HG03280 (cell line): Measurements from ENCODE around the gene DACH1.
"Not testable (repeated sequence)": the region's sequence is repeated elsewhere in the genome, so short reads cannot be mapped to it uniquely, and the experiment has no call there.

Experiments used
- ATAC-seq: cut with Tn5 transposase; IDR thresholded peaks from one replicate; pipeline ENCODE4 v1.9.1; 2021; ENCODE audit warnings: mild to moderate bottlenecking, moderate library complexity; ENCODE audit not compliant: unreplicated experiment

DACH1 gene

DNA sequence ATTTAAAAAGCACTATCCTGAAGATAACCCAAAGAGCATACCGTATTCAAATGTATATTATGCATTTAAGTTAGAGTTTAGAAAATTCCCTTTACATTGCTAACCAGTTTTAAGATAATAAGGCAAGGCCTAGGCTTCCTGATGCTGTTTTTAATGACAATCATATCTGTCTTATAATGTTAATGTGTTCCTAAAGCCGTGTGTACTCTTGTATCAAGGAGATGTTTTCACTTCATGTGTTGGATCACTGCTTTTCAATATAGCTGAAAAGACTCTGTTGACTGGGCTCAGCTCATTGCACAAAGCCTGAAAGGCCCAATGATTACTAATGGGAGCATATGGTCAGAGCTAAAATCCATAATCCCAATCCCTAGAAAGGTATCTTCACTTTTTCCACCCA is 81.6 kb downstream of the DACH1 start:
- no peak for ATAC-seq

DNA sequence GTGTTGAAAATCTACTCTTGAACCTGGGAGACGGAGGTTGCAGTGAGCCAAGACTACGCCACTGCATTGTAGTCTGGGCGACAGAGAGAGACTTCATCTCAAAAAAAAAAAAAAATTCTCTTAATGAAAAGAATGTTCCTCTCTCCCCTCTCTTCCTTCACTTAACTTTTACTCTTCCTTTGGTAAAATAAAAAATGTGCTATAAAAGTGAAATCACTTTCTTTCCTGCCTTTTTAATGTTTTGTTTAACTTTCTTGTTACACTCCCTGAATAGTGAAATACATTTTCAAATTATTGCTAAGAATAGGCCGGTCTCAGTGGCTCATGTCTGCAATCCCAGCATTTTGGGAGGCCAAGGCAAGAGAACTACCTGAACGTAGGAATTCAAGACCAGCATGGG is 86.5 kb downstream of the DACH1 start:
- ATAC-seq: no peak

DNA sequence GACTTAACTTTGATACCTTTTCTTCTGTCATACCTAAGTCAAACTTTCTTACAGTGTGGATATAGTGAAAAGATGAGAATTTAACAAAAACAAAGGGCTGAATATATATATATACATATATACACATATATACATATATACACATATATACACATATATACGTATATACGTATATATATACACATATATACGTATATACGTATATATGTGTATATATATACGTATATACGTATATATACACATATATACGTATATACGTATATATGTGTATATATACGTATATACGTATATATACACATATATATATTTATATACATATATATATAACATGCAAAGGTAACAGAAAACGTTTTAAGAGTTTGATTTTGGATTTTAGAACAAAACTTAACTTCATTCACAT is 88.0 kb downstream of the DACH1 start:
- not testable (repeated sequence) for ATAC-seq

DNA sequence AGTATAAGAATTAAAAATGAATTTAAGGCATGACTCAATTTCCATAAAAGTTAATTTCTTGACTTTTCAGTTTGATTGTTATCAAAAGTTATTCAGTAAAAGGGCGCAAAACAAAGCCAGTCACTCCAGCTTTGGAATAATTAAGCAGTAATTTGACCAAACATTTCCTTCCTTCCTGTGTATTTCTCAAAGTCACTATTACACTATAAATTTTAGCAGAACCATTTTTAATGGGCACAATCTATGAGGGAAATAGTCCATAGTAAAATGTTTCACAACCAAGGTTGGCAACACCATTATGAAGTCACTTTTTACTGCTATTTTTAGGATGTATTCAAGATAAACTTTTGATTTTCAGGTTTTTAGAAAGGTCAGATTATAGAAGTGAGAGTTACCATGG is 91.0 kb downstream of the DACH1 start:
- no peak for ATAC-seq

DNA sequence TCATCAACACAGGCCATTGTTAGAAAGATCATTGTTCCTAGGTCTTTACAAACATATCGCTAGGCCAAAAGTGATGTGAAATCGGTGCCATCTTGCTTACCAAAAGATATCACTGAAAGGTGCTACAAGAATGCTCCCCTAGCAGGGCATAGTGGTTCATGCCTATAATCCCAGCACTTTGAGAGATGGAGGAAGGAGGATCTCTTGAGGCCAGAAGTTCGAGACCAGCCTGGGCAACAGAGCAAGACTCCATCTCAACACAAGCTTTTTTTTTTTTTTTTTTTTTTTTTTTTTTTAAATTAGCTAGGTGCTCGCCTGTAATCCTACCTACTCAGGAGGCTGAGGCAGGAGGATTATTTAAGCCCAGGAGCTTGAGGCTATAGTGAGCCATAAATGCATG is 92.1 kb downstream of the DACH1 start:
- no peak for ATAC-seq

DNA sequence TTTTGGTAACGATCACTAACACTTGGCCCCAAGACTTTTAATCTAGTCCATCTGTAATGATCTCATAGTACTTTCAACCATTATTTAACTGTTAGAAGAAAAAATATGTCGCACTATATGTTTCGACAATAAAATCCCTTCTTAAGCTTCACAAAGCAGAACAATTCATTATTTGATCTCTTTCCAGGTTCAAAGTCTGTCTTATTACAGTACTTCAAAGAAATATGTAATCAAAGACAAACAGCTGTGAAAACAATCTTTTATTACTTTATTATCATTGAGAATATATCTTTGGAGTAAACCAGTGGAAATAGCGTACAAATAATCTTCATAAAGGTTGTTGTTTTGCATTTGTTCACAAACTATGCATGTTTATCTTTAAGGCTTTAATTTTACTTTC is 93.5 kb downstream of the DACH1 start:
- no peak for ATAC-seq

DNA sequence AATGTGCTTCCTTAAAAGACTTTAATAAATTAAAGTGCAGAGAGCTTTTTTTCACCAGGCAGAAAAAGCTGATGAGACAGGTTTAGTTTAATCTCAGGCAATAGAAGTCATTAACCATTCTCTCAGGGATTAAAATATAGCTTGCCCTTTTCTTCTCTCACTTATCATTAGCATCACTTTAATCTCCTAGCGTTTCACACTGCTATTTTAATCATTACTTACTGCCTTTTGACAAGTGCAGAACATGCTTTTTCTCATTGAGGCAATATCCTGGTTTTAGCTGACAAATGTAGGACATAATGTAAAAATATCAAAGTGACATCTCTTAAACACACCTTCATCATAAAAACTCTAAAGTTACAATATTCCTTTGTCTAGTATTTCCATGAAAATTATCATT is 94.6 kb downstream of the DACH1 start:
- no peak for ATAC-seq

DNA sequence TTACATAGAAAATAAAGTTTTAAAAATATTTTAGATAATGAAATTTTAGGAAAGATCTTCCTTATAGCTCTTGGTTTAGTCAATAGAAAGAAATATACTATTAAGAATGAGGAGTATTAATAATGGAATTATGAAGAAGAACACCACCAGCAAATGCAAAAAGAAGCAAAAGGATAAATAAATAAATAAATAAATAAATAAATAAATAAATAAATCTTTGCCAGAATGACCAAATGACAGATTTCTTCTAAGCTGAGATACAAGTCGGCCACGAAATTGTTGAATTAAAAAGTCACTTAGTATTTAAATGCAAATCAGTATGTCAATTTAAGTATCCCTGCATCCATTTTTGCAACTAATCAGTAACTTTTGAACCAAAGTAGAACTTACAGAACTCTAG is 95.9 kb downstream of the DACH1 start:
- no peak for ATAC-seq

DNA sequence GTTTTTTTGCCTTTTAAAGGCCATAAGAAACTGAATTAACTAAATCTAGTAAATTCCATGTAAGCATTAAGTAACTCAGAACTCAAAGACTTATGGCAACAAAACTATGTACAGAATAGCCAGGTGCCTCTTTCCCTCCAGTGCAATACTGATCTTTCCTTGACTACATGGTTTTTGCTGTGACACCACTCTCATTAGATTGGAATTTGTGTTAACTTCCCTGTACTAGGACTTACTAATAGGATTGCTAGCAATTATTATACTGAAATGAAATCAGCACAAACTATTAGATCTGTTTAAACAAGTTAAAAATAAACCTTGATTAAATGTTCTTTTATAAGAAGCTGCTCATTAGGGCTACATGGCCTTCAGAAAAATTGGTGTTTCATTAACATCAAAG is 96.3 kb downstream of the DACH1 start:
- ATAC-seq: no peak

DNA sequence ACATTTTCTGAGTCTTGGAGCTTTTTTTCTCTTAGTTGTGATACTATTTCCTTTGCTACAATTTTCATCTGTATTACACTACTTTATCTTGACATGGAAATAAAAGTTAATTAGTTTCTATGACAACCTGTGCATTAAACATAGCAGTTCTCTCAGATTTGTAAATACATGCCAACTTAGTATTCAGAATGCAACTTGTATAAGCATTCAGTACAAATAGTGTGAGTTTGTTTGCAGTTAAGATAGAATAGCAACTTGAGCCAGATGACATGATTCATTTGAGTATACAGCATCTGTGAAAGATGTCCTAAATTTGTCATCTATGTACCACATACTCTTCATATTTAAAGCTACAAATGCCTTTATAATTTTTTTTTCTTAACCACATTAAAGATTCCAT is 98.1 kb downstream of the DACH1 start:
- no peak for ATAC-seq

DNA sequence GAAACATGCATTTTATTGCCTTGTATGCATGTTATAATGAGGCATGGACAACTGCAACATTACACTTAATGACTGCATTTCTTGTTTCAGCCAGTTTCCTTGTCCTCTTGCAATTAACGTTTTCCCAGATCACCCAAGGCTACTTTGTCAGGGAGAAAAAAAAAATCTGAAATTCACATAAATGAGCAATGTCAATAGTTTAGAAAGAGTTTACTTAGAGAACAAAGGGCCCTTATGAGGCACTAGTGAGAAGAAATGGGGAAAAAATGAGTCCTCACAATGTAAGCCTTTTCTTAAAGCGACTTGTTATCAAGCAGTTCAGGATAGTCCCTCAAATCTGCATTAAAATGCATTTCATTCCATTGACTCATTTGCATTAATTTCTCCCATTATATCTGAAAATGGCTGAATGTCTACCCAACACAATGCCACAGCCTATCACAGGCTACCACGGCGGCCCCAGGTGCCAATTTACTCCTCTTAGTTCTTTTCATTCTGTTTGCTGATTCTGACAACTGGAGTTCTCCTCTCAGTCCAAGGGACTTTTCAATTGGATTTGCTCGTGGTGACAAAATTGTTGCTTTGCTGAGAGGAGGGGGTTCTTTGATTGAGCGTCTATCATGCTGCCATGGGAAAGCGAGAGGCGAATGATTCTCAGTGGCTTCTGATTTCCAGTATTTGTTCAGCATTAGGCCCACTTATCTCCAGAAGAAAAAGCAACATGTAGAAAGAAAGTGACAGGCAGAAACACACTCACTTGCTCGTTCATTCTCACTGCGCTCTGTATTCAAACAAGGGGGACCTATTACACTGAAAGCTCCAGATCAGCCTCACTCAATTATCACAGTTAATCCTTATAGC is 107.1 kb downstream of the DACH1 start:
- no peak for ATAC-seq

DNA sequence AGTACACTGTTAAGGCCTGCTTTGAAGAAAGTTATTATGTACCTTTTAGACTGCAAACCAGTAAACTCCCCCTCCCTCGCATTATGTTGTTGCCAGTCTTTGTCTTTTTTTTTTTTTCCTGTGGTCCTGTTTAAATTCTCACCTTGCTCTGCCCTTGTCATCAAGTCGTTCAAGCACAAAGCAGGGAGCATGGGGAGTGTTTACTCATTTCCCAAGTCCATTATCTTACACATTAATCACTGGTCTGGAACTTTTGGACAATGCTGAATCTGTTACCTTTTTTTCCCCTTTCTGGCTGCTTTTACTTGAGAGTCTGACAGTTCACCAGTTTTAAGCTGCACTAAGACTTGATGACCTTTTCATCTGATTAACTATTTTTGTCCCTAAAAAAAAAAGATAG is 108.2 kb downstream of the DACH1 start:
- ATAC-seq: no peak

DNA sequence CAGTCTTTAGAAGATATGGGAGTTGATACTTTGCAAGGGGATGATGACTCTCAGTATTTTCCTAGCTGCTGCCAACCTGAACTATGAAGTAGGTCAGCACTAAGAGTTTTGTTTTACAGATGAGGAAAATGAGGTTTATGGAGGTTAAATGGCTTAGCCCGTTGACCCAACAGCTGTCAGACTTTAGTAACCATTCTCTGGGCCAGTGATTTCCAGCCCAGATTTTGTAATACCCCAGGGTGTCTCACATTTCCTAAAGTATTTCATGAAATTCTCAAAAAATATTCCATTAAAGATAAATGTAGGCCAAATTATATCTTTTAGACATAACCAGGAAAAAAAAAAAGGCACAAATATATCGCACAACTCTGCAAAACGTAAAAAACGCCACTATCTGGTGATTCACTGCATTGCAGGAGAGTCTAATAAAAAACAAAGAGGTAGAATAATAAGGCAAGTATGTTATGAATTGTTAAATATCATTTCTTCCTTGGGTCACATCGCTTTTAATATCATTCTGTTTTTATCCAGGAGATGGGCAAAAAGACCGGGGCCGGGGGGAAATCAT is 112.5 kb downstream of the DACH1 start:
- no peak for ATAC-seq

DNA sequence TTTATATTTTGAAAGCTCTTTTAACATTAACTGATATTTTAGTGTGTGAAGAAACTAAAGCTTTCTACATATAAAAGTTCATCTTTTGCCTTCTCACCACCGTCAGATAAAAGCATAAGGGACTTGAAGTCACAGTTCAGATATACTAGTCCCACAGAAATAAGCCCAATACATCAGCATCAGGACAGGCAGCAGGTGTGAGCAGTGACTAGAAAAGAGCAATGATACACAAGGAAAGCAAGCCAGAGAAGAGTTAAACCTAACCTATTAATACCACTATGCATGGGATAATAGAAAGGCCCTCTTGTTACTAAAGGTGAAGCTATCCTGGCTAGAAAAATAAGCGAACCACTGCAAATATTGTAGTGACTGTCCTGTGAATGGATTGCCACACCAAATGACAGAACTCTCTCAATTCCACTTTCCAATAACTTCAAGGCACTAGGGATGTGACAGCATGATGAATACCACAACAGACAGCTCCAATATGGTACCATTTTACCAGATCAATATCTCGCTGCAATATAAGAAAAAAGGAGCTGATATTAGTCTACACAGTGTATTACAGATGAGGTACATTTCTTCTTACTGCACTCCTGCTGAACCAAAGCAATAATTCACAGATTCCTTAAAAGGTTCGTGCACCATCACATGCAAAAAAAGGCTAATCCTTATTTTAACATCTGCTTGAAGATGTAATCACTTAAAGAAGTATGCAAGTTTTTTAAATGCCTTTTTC is 114.1 kb downstream of the DACH1 start:
- ATAC-seq: no peak

DNA sequence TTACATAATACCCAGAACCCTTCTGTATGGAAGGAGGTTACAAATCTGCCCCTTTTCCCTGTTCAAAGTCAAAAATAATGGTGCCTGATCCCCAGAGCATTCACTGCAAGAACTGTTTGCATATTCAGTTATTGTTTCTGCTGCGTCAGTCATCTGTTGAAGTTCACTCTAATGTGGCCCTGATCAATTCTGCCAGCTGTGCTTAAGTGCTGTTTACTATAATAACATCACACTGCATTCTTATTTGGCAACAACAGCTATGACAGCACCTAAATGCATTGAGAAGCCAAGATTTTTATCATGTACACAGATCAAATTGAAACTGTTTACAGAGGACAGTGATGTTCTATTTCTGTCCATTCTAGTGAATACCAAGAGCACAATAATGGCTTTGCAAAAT is 115.9 kb downstream of the DACH1 start:
- no peak for ATAC-seq

DNA sequence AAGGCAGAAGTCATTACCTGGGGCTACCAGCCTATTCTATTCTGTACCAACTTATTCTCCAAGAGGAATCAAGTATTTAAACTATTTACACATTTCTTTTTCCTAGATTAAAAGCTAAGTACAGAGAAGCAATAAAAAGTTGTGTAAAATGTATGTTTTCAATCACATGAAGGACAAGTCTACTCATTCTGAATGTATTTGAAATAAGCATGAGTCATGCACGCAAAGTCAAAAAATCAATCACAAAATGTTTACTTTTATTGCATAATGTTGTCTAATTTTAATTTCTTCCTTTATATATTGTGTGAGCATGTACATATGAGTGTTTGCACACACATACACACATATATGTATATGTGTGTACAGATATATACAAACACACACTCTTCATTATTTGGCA is 136.7 kb downstream of the DACH1 start:
- no peak for ATAC-seq

DNA sequence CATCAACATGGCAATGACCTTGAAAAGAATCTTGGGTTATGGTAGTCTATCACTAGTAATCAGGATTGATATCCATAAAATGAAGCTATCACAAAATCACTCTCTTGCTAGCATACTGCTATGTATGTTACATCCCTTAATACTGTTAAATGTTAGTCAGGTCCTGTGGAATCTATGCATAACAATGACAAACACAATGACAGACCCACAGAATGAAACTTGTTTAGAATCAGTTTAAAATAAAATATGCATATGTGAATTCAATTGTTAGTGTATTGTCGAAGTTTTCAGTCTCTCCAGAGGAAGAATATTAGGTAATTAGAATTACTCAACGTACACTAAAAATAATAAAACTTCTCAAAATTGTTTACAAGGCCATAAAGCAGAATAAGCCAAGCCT is 137.6 kb downstream of the DACH1 start:
- ATAC-seq: no peak

DNA sequence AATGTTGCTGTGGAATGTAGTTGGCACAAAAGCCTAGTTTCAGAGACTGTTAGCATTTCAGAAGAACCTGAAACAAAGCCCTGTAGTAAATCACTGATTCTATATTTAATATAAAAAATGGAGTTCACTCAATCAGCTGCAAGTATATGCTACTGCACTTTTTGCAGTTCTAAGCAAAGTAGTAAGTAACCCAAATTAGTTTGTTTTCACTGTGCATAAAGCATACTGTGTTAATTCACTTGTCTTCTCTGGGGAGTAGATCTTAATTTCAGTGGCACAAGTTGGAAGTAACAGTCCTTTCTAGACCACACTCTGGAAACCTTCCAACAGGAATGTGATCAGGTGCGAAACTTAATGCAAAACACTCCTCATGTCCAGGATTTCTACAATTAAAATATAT is 139.3 kb downstream of the DACH1 start:
- ATAC-seq: no peak

DNA sequence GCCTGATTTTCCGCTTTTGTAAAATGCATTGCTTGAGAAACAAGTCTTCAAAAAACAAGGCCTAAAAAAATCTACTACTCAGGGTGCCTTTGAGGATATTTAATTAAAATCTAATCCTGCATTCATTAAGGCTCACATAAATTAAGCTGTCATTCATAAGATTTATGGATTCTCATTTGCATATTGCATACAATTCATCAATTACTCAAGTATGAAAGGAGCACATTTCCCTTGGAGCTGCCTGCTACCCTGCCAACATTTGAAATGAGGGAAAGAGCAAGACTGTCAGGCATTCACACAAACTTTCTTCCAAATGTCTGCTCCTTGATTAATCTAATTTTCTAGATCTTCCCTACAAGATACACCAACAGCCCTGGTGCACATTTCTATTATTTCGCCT is 140.0 kb downstream of the DACH1 start:
- no peak for ATAC-seq

DNA sequence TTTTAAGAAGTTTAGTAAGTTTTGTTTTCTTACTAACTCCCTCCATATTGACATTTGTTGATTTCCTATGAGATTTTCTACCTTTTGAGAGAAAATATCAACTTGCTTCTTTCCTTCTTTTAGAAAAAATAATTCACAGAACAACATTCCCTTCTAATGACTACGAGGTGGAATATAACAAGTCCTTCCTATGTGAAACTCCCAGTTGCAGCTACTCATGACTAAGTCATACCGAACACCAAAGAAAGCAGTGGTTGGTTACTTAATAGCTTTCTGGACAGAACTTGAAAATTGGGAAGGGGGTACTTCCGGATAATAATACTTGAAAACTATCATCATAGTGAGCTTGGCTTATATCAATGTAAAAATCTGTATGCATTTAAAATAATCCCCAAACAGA is 144.8 kb downstream of the DACH1 start:
- ATAC-seq: no peak

DNA sequence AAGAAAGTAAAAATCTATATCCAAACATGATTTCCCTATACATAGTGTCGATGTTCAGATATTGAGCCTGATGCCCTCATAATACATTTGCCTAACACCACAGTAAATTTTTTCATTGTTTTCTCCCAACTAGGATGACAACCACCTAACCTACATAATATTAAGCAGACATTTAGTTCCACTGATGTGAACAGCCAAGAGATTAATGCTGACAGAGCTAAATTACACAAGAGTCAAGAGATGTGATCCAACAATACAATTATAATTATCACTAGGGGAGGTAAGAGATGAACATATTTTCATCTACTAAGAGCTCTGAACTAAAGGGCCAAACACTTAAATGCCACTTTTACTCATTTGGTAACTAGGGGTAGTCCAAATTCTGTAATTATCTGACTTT is 145.9 kb downstream of the DACH1 start:
- no peak for ATAC-seq

DNA sequence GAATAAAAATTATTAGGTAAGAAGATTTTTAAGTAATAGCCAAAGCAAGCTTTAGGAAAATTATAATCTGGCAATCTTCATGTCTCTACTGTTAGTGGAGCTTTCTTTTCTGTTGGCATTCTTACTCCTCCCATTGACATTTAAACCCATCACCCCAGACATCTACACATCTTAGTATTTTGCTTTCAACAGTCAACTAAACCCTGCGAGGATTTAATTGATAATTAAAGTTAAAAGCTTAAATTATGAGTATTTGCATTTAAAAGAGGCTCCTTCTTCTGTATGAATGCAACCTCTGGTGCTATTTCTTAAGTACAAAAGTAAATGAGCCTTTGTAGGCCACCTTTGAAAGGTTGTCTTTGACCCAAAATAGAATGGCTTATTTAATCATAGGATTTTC is 148.1 kb downstream of the DACH1 start:
- no peak for ATAC-seq
